ENCODE data around the gene DUSP18.
"Not testable (repeated sequence)": the region's sequence is repeated elsewhere in the genome, so short reads cannot be mapped to it uniquely, and the experiment has no call there.

Gene DUSP18

DNA sequence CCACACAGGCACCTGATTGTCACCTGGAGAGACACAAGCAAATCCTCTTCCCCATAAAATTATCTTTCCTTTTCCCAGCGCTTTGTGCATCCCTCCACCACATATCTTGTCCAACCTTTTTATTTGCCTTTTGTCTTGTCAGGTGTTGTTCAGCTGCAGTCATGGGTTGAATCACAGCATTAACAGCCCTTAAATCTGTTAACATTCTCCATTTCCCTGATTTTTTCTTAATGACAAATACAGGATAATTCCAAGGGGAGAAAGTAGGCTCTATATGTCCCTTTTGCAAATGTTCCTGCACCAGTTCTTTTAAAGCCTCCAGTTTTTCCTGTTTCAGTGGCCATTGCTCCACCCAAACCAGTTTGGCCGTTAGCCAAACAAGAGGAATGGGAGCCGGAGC, 8.9 kb upstream of the DUSP18 start:
- not testable (repeated sequence) for DNase-seq

GRCh38 chr22:30675436-30675835, 7.8 kb upstream of the DUSP18 start:
- DNase-seq: no peak

DNA sequence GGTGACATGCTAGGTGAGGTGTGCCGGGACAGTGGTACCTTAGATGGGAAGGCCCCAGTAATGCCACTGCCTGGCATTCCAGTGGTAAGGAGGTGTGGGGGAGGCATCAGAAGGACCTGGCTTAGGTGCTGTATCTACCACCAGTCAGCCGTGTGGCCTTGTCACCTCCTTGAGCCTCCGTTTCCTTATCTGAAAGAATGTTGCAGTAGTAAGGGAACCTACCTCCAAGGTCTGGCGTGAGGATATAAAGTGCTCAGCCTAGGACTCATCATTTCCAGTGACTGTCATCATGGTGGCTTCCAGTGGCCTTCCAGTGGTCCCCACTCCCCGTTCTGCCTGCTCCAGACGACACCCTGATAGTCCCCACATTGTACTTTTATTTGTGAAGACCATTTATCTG, 6.8 kb upstream of the DUSP18 start:
- DNase-seq: no peak

DNA sequence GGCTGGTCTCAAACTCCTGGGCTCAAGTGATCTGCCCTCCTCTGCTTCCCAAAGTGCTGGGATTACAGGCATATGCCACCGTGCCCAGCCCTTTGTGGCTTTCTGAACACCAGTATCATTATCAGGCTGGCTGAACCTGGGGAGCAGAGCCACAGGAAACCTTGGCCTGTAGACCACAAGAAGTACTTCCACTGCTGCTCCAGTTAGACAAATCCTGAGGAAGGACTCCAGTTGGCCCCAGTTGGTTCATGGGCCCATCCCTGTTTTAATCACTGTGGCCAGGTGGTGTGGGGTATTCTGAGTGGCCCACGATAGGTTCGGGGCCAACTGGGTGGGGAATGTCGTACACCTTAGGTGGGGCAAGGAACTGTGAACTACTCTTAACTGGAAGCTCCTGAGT, 5.5 kb upstream of the DUSP18 start:
- no peak for DNase-seq

DNA sequence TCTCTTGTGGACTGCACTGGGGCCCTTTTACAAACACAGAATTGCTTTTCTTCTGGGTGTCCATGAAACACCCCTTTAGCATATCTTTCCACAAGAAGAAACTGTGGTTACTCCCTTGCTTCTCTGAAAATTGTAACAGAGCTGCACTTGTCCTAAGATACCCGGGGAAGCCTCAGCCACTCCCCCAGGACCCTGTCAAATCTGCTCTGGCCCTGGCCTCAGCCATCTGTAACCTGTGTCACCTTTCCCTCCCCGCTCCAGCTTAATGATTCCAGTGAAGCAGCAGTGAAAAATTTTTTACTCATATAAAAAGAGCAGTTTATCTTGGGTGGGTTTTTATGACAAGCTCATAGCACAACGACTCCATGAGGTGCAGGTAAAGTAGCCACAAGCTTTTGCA, 3.4 kb upstream of the DUSP18 start:
- no peak for DNase-seq

- DNase-seq: no peak
These were observed 673 bp upstream of the DUSP18 start for GRCh38 chr22:30668386-30668710.

DNA sequence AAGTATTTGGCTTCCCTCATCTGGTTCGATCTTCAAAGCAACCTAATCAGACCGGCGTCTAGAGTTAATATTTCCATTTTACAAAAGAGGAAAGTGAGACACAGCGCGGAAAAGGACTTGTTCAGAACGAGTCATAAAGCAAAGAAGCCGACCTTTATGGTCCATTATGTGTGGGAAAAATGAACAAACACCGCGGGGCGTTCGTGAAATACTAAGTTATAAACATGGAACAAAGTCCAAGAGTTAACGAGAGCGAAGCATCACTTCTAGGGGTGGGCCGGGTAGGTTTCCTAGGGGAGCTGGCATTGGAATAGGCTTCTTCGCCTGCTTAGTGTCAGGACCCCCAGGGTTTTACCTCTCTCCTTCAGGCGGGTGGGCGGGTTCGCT, 575 bp downstream of the DUSP18 start:
- no peak for DNase-seq

DNA sequence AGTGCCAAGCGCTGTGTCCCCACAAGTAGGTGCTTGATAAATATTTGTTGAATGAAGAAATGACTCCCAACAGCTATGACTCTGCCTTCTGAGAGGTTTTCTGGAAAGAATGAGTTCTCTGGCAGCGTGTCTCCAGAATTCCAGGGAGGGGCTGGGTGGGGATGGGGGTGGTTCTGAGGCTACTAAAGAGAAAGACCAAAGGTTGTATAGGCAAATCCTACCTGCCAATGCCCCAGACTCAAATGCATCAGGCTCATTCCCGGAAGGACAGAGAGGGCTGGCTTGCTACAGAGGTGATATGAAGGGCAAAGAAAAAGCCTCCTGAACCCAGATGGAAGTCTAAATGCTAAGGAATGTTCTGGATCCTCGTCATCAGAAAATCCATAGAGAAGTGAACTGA, 1.9 kb downstream of the DUSP18 start:
- no peak for DNase-seq

DNA sequence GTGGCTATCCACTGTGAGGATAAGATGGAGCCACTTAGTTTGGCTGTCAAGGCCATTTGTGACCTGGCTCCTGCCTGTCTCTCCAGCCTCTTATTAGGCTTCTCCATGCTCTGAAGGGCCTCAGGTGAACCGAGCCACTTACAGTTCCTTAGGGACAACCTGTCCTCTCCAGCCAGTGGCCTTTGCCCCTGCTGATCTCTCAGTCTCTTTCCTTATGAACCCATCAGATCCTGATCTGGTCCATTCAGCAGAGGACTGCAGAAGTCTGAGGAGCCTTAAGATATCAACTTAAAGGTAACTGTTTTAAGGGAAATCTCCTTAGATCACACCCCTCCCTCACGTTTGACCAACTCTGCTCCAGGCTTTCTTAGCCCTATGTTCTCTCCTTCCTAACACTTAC, 2.4 kb downstream of the DUSP18 start:
- no peak for DNase-seq

GRCh38 chr22:30664798-30665197, 2.9 kb downstream of the DUSP18 start:
- DNase-seq: no peak

DNA sequence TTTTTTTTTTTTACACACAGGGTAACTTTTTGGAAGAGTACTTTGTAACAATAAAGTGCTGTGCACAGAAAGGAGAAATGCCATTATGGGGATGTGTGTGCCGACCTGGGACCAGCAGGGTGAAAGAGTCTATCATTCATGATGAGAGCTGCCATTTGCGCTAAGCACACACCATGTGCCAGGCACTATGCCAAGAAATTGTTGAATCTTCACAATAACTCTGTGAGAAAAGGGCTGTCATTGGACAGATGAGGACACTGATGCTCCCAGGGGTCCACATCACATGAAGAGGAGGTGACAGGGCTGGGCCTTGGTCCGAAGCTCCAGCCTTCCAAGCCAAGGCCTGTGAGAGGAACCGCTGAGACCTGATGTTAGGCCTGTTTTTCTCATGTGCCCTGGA, 5.6 kb downstream of the DUSP18 start:
- DNase-seq: no peak

DNA sequence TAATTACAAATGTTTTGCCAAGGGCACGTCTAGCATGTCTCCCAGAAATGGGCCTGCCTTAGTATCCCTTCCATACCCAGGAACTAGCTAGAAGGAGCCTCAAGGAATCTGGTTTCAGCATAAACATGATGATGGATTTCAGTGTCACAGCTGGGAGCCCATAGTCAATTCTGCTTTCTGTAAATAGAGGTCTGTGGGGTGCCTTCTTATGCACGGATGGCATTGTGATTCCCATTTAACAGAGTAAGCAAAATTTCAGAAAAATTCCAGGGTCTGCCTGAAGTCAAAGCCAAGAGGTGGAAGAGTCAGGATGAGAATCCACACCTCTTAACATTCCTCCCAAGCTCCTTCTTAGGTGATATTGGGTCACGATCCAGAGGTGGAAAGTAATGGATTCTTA, 12.1 kb downstream of the DUSP18 start:
- DNase-seq: no peak

- DNase-seq: no peak
These were observed 13.3 kb downstream of the DUSP18 start for GRCh38 chr22:30654361-30654760.

- no peak for DNase-seq
These were observed 14.8 kb downstream of the DUSP18 start for GRCh38 chr22:30652852-30653251.

DNA sequence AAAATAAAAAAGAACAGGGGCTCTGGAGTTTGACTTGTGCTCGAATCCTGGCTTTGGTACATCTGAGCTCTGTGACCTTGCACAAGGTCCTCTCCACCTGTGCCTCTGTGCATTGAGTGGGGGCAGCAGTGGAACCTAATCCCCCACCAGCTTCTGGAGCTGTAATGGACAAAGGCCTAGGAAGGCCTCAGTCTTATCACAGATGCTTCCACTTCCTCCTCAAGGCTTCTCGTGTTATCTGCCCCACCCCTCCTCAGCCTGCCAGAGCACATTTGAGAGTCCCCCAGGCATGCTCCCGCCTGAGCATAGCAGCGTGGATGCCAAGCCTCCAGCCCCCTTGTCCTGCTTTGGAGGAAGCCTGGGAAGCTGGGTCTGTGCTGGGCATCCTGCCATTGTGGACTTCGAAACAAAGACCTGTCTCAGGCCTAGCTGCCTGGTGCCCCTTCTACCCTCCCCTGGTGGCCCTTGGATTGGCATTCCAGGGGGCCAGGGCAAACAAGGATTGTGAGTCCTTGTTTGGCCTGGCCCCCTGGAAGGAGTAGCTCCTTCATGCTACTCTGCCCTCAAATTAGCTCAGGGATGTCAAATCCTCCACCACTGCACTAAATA, 17.1 kb downstream of the DUSP18 start:
- no peak for DNase-seq

GRCh38 chr22:30649430-30650007, 18.2 kb downstream of the DUSP18 start:
- DNase-seq: no peak

DNA sequence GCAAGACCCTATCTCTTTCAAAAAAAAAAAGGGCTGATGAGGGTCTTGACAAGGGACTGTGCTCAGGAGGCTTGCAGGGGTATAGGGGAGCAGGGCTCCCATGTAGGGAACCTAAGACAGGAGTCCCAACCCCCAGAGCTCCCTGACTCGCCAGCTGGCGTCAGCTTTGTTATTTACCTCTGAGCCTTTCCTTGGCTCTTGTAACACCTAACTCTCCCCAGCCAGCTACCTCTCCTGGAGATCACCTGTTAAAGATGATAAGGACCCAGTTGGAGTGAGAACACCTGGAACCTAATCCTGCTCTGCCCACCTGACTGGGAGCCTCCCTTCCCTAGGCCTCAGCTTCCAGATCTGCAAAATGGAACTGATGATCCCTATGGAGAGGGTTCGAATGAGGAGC, 18.9 kb downstream of the DUSP18 start:
- no peak for DNase-seq

- DNase-seq: no peak
These were observed 20.1 kb downstream of the DUSP18 start for GRCh38 chr22:30647536-30647935.

DNA sequence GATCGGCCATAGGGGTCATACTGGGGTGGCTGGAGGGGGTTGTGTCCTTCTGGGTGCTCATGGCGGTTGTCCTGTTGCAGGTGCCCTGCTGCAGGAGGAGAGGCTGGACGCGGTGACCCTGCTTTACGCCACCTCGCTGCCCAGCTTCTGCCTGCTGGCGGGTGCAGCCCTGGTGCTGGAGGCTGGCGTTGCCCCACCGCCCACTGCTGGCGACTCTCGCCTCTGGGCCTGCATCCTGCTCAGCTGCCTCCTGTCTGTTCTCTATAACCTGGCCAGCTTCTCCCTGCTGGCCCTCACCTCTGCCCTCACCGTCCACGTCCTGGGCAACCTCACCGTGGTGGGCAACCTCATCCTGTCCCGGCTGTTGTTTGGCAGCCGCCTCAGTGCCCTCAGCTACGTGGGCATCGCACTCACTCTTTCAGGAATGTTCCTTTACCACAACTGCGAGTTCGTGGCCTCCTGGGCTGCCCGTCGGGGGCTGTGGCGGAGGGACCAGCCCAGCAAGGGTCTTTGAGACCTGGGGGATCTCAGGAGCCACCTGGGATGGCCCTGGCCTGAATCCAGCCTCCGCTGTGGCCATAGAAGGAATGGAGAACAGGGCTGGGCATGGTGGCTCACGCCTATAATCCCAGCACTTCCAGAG, 21.0 kb downstream of the DUSP18 start:
- no peak for DNase-seq

DNA sequence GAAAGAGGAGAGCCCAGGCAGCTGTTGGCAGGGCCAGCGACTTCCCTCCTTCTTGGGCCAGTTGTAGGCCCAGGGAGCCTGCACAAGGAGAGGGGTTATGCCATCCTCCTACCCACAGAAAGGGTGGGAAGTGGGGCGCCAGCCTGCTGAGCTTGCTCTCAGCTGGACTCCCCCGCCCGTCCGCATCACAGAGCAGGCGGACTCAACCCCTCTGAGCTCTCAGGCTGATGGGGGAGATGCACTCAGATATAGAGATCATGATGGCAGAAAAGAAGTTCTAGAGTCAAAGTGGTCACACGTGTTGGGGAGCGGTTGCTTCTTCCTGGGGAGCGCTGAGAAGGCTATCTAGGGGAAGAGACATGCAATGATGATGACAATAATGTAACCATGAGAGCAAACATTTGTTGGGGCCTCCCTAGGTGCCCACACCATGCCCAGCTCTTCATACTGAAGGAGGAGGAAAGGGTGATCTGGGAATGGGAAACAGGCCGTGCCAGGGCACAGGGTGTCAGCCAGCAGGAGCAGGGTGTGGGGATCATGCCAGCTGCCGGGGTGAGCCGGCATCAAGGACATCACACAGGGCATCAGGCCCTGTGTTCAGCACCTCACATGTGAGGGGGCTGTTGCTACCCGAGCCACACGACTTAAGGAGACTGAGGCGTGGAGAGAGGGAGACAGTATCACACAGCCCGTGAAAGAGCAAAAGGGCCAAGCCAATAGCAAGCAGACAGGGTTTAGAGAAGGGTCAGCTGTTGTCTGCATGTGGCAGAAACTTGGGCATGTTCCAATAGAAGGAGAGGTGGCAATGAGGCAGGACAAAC, 24.4 kb downstream of the DUSP18 start:
- DNase-seq: no peak

DNA sequence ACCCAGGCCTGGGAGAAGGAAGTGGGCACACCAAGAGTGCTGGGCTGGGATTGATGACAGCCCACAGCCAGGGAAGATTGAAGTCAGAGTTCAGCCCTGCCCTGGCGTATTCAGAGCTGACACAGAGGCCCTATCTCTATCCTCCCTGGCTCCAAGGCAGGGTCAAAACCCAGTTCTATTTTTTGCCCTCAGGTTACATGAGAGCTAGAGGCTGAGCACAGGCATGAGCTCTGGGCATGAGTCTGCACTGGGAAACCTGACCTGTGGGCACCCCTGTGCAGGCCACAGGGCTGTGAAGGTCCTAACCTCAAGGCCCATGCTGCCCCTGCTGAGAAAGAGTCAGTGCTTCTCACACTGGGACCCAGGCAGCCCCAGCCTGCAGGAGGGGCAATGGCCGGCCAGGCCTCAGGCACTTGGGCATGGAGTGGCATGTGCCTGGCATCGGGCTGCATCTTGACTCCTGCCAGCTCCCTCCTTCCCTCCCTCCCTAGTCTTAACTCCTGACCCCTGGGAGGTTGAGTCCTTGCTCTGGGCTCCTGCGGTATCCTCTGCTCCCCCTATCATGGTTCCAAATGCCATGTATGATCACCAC, 26.7 kb downstream of the DUSP18 start:
- DNase-seq: no peak

DNA sequence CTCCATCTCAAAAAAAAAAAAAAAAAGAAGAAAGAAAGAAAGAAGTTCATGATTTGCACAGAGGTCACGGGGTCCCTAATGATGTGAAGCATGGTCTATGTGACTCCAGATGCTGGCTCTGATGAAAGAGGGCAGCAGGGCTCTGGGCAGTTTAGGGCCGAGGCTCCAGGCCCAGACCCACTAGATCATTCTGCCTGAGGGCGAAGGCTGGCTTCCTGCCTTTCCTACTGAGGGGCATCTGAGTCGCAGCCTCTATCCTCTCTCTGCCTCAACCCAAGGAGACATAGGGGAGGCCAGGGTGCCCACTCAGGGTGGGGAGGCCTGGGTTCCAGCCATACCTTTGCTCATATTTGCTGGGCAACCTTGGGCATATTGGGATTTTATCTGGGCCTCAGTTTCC, 27.3 kb downstream of the DUSP18 start:
- no peak for DNase-seq

DNA sequence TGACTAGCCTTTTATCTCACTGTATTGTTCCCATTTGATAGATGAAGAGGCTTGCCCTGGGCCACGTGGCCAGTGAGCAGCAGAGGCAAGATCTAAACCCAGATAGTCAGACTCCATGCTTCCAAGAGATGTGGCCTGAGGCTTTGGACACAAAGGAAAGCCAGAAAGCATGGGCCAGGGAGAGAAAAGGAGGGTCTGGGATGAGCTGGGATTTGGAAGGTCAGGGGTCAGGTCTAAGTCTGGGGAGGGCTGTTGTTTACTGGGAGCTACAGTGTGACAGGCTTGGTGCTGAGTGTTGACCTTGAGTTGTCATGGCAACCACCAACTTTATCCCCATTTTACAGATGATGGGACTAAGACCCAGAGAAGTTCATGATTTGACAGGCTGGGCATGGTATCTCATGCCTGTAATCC, 30.0 kb downstream of the DUSP18 start:
- no peak for DNase-seq
